Tibial artery (tissue), 4 donors: Measurements from ENCODE around the gene CFAP73.

Experiments
- DNase-seq, 2 donors: peaks; one replicate each; pipeline ENCODE4 v3.0.0-alpha.2; 2019
- H3K27ac ChIP-seq, 2 donors: fragments of 200-600 bp; sonication (generic) in 1 of 2; 1 replicate in 1 of 2; 2 replicates in 1 of 2; pipeline ENCODE4 v1.5.1; 2018 to 2019; ENCODE audit warnings: mild to moderate bottlenecking in 1 of 2
- H3K27me3 ChIP-seq, 2 donors: fragments of 200-600 bp; sonication (generic) in 1 of 2; one replicate each; pipeline versions ENCODE4 v1.5.1 to v1.6.0; 2016 to 2019
- H3K36me3 ChIP-seq, 3 donors: fragments of 200-600 bp; sonication (generic) in 2 of 3; one replicate each; pipeline ENCODE4 v1.5.1; 2016 to 2019; ENCODE audit warnings: mild to moderate bottlenecking in 2 of 3
- H3K4me1 ChIP-seq, 4 donors: fragments of 200-600 bp; sonication (generic) in 2 of 4; 1 replicate in 3 of 4; 2 replicates in 1 of 4; pipeline ENCODE4 v1.5.1; 2016 to 2019
- H3K4me3 ChIP-seq, 2 donors: fragments of 200-600 bp; sonication (generic) in 1 of 2; 1 replicate in 1 of 2; 2 replicates in 1 of 2; pipeline ENCODE4 v1.5.1; 2018 to 2019; ENCODE audit warnings: mild to moderate bottlenecking in 2 of 2
- H3K9me3 ChIP-seq, 3 donors: fragments of 200-600 bp; sonication (generic) in 1 of 3; one replicate each; pipeline ENCODE4 v1.5.1; 2016 to 2019
- intact Hi-C: fragments of 100-400 bp; cut with DNase I; formaldehyde crosslinking; loops from one replicate; pipeline ENCODE4 v1.15.0; 2023; ENCODE audit warnings: low total_unique reads
- TF ChIP-seq, protein P1 (sequence below), 2 experiments: fragments of 200-600 bp in 1 of 2; fragments of 450-650 bp in 1 of 2; IDR thresholded peaks; one replicate each; pipeline ENCODE4 v1.5.1; 2017 to 2019; ENCODE audit warnings: antibody characterized with exemption in 2 of 2, mild to moderate bottlenecking in 1 of 2, moderate library complexity in 1 of 2

Gene CFAP73

DNA sequence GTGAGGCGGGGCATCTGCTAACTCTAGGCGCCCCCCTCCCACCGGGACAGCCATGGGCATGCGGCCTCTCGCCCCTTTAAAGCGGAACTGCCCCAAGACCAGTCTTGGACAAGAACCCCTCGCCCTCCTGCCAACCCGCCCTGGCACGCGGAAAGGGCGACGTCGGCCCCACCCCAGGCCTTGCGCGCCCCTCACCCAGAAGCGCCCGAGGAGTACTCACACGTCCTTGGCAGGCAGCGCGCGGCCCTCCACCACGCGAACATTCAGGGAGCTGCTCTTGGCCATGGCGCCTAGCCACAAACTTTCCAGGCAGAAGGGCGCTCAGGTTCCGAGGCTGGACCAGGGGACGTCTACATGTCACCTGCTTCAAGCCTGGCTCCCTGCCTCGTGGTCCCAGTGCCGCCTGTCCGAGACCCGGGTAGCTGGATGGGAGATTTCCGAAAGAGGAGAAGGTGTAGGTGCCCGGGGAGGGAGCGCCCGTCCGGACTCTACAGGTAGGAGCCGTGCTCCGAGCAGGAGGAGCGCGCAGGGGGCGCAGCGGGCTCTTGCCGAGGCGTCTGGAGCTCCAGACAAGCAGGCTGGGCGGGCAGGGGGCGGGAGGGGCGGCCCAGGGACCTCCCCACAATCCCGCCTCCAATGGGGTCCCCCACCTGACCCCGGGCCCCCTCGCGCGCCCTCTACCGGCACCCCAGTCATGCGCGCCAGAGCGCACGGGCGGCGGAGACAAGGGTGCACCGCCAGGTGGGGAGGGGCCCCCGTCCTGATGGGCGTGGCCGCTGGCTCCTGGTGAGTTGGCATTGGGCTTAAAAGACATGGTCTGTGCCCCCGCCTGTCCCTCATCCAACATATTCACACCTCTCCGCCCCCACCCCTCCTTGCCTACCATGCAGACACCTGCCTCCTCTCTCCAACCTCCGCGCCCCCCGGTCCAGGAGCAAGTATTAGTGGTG lies 14.1 kb upstream of the CFAP73 start, which contains the start of gene RASAL1:
TSS of gene RASAL1 (minus strand) at position 584 of the 950 bp plus-strand sequence. CDS start at position 285, 299 bp downstream.
- no peak within 1 kb of the TSS for H3K4me3 ChIP-seq
- H3K9me3 ChIP-seq = no peaks in the 10 kb centered on the region
- H3K36me3 ChIP-seq = no peaks in the 10 kb centered on the region
- DNase-seq = no peak
- intact Hi-C loops = no loop called here
- H3K27ac ChIP-seq = no peak within 1 kb of the TSS
- H3K4me1 ChIP-seq = peaks cover 0 to 14% (median 0%) of the 10 kb centered on the region in 4 donors
- peaks cover 0 to 64% of the 10 kb centered on the region in 2 donors for H3K27me3 ChIP-seq
- TF ChIP-seq, protein P1, sequence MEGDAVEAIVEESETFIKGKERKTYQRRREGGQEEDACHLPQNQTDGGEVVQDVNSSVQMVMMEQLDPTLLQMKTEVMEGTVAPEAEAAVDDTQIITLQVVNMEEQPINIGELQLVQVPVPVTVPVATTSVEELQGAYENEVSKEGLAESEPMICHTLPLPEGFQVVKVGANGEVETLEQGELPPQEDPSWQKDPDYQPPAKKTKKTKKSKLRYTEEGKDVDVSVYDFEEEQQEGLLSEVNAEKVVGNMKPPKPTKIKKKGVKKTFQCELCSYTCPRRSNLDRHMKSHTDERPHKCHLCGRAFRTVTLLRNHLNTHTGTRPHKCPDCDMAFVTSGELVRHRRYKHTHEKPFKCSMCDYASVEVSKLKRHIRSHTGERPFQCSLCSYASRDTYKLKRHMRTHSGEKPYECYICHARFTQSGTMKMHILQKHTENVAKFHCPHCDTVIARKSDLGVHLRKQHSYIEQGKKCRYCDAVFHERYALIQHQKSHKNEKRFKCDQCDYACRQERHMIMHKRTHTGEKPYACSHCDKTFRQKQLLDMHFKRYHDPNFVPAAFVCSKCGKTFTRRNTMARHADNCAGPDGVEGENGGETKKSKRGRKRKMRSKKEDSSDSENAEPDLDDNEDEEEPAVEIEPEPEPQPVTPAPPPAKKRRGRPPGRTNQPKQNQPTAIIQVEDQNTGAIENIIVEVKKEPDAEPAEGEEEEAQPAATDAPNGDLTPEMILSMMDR (IDR thresholded peaks at IDR 0.05) = no peak

DNA sequence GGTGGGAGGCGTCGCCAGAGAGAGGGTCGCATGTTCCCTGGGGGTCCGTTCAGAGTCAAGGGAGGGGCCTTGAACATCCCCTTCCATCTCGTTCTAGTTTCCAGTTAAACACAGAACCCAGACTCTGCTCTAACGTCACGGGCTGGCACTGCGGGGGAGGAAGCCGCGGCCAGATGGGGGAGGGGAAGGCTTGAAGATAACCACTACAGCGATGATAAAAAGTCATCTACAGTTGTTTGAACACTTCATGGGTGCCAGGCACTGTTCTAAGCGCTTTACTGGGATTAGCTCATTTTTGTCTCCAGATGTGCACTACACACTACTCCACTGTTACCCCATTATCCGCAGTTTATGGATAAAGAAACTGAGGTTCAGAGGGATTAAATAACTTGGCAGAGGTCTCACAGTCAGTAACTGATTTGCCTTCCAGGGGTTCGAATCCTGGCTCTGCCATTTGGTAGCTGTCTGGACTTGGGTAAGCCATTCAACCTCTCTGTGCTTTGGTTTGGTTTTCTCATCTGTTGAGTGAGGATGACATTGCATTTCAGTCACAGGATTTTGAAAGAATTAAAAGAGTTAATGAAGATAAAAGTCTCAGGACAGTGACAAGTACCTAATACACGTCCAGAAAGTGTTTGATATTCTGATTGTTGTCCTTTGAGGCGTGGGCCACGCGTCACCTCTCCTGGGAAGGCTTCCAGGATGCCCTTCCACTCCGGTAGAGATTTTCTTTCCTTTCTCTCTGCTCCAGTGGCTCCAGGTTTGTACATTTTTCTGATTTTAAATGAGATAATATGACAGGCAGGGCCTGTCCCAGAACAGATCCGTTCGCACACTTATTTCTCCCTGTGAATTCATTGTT lies 13.2 kb upstream of the CFAP73 start:
- intact Hi-C loops = no loop called here
- Histone ChIP-seq H3K9me3 (no peaks in the 10 kb centered on the region), H3K36me3 (no peaks in the 10 kb centered on the region), H3K4me3 (no peak overlapping the region), H3K27me3 (peaks cover 0 to 56% of the 10 kb centered on the region in 2 donors), H3K27ac (no peak overlapping the region), H3K4me1 (peaks cover 0 to 14% (median 0%) of the 10 kb centered on the region in 4 donors)
- TF ChIP-seq, protein P1 (IDR thresholded peaks at IDR 0.05) = no peak
- DNase-seq = no peak

DNA sequence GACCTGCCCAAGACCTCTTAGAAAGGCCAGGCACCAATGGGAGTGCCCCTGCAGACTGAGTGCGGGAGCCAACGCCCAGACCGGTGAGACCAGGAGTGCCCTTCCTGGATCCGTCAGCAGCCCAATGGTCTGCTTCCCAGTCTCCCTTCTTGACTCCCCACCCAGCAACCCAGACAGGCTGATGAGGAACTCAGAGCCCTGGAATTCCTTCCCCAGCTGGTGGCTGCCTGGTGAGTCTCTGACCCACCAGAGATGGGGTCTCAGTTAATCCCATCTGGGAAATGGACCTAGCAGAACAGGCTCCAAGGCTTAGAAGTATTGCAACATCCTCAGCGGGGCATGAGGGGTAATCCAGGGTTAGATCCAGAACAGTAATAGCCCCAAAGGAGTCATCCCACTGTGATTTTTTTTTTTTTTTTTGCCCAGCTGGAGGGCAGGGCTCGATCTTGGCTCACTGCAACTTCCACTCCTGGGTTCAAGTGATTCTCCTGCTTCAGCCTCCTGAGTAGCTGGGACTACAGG lies 12.5 kb upstream of the CFAP73 start:
- no peaks in the 10 kb centered on the region for H3K9me3 ChIP-seq
- H3K27ac ChIP-seq = no peak overlapping the region
- no peaks in the 10 kb centered on the region for H3K36me3 ChIP-seq
- peaks cover 0 to 54% of the 10 kb centered on the region in 2 donors for H3K27me3 ChIP-seq
- no peak for DNase-seq
- H3K4me1 ChIP-seq = peaks cover 0 to 14% (median 0%) of the 10 kb centered on the region in 4 donors
- intact Hi-C loops = no loop called here
- TF ChIP-seq, protein P1 (IDR thresholded peaks at IDR 0.05) = no peak
- no peak overlapping the region for H3K4me3 ChIP-seq

DNA sequence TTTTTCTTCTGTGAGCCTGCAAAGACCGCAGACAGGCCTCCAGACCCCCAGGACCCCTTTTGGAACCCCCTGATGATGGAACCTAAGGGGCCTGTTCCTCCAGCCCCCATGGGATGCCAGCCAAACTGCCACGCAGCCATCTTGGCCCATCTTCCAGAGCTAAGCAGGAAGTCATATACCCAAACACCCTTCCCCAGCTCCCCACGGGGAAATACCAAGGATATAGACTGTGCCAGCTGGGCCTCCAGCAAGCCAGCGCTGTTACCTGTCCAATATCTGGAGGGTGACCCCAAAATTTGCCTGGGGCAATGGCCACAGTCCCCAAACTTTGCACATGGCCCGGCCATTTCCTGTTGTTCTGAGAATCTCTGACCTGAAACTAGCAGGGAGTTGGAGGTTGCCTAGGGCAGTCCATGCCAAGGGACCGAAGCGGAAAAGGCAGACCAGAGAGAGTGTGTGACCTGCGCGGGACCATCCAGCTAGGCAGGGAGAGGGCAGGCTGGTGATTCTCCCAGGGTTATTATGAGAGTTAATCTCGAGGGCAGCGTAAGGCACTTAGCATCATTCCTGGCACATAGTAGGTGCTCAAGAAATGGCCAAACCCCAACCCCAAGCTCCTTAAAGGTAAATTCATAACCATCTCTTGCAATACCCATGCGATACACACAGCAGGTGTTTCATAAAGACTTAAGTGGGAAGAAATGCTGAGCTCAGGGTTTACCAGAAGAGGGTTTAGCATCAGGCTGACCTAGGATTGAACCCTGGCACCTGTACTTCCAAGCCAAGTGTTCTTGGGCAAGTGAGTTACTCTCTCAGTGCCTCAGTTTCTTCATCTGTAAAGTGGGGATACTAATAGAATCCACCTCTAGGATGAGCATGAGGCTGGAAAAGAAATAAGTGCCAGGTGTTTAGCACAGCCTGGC lies 11.4 kb upstream of the CFAP73 start:
- intact Hi-C loops = no loop called here
- no peaks in the 10 kb centered on the region for H3K36me3 ChIP-seq
- no peak for DNase-seq
- H3K9me3 ChIP-seq = no peaks in the 10 kb centered on the region
- H3K27ac ChIP-seq = no peak overlapping the region
- H3K27me3 ChIP-seq = peaks cover 0 to 56% of the 10 kb centered on the region in 2 donors
- no peak overlapping the region for H3K4me3 ChIP-seq
- TF ChIP-seq, protein P1 (IDR thresholded peaks at IDR 0.05) = no peak
- H3K4me1 ChIP-seq = peaks cover 0 to 14% (median 0%) of the 10 kb centered on the region in 4 donors
